Ishikawa (cell line): Measurements from ENCODE around the gene HHAT.

Source experiments
- CEBPB ChIP-seq: IDR thresholded peaks from 2 replicates; pipeline ENCODE4 v1.6.1; 2012
- CREB1 ChIP-seq: IDR thresholded peaks from 2 replicates; pipeline ENCODE4 v1.6.1; 2012; ENCODE audit warnings: low read depth
- EGR1 ChIP-seq: IDR thresholded peaks from 2 replicates; pipeline ENCODE4 v1.6.1; 2012
- EP300 ChIP-seq: IDR thresholded peaks from 2 replicates; pipeline ENCODE4 v1.6.1; 2012; ENCODE audit warnings: borderline replicate concordance
- FOXM1 ChIP-seq: IDR thresholded peaks from 2 replicates; pipeline ENCODE4 v1.6.1; 2012; ENCODE audit warnings: low read depth, borderline replicate concordance
- MAX ChIP-seq: IDR thresholded peaks from 2 replicates; pipeline ENCODE4 v1.6.1; 2012
- NFIC ChIP-seq: IDR thresholded peaks from 2 replicates; pipeline ENCODE4 v1.6.1; 2012
- RAD21 ChIP-seq: IDR thresholded peaks from 2 replicates; pipeline ENCODE4 v1.6.1; 2012; ENCODE audit warnings: low read depth
- REST ChIP-seq: IDR thresholded peaks from 2 replicates; pipeline ENCODE4 v1.6.1; 2012; ENCODE audit warnings: low read depth, mild to moderate bottlenecking
- TAF1 ChIP-seq: IDR thresholded peaks from 2 replicates; pipeline ENCODE4 v1.6.1; 2012; ENCODE audit warnings: low read depth, mild to moderate bottlenecking
- TEAD4 ChIP-seq: IDR thresholded peaks from 2 replicates; pipeline ENCODE4 v1.6.1; 2012
- USF1 ChIP-seq: IDR thresholded peaks from 2 replicates; pipeline ENCODE4 v1.6.1; 2012
- YY1 ChIP-seq: IDR thresholded peaks from 2 replicates; pipeline ENCODE4 v1.6.1; 2012; ENCODE audit warnings: low read depth
- ZBTB7A ChIP-seq: IDR thresholded peaks from 2 replicates; pipeline ENCODE4 v1.6.1; 2012; ENCODE audit warnings: low read depth

Gene HHAT

GRCh38 chr1:210724768-210725167, 396.1 kb downstream of the HHAT start:
- TF ChIP-seq CREB1 (no peak), USF1 (no peak), FOXM1 (no peak), NFIC (no peak), TAF1 (no peak), ZBTB7A (no peak), REST (no peak), MAX (no peak), CEBPB (no peak), EP300 (no peak), RAD21 (no peak), YY1 (no peak), TEAD4 (no peak), EGR1 (no peak)
